ENCODE results near the gene LDLRAP1. TPM values are rescaled to one million over a fixed set of nuclear protein-coding genes. Genes with fewer than 3 reads are reported as not detected.

LDLRAP1 gene
- total and polyA plus RNA-seq, 11 donors = 9.0 to 17.4 (median 13.3) TPM

DNA sequence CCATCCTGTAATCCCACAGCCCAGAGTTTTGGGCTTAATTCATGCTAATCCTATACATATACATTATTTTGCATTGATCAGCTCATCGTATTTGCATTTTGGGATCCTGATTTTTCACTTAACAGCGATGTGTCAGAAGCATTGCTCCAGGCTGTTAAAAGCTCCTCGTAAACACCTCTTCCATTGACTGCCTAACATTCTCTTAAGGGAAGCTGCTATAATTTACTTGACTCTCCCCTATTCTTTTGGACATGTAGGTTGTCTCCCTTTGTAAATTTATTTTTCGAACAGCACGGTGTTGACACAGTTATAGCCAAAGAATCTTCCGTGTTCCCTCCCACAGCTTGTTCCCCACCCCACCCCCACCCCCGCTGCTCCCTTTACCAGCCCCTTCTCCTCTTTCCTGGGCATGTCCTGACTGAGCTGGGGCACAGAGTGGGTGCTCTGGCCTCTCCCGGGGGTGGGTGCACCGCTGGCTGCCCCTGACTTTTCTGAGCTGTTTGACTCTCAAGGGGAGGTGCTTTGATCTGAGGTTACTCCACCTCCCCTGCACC, 22.8 kb downstream of the LDLRAP1 start:
- ATAC-seq (peak in 1 of 4 donors; percentile 1), DNase-seq (no peak)
- 70 to 82% (median 74%) methylated on average over 9 of the region's 9 CpGs for WGBS, 4 donors
- H3K27ac ChIP-seq = peak overlapping the region in 11 of 12 donors; percentile 62 to 83 (median 72)
- H3K36me3 ChIP-seq = peaks cover 0 to 39% (median 30%) of the 10 kb centered on the region in 9 donors
- no peaks in the 10 kb centered on the region for H3K27me3 ChIP-seq
- H3K4me3 ChIP-seq = no peak overlapping the region
- intact Hi-C loops (cut with DNase I) = no loop called here
- peaks cover 4 to 55% (median 43%) of the 10 kb centered on the region in 12 donors for H3K4me1 ChIP-seq
- H3K9me3 ChIP-seq = no peaks in the 10 kb centered on the region
- TF ChIP-seq, protein P1, sequence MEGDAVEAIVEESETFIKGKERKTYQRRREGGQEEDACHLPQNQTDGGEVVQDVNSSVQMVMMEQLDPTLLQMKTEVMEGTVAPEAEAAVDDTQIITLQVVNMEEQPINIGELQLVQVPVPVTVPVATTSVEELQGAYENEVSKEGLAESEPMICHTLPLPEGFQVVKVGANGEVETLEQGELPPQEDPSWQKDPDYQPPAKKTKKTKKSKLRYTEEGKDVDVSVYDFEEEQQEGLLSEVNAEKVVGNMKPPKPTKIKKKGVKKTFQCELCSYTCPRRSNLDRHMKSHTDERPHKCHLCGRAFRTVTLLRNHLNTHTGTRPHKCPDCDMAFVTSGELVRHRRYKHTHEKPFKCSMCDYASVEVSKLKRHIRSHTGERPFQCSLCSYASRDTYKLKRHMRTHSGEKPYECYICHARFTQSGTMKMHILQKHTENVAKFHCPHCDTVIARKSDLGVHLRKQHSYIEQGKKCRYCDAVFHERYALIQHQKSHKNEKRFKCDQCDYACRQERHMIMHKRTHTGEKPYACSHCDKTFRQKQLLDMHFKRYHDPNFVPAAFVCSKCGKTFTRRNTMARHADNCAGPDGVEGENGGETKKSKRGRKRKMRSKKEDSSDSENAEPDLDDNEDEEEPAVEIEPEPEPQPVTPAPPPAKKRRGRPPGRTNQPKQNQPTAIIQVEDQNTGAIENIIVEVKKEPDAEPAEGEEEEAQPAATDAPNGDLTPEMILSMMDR (IDR thresholded peaks at IDR 0.05) = no peak
- TF ChIP-seq POLR2A (IDR thresholded peaks at IDR 0.05) = no peak

DNA sequence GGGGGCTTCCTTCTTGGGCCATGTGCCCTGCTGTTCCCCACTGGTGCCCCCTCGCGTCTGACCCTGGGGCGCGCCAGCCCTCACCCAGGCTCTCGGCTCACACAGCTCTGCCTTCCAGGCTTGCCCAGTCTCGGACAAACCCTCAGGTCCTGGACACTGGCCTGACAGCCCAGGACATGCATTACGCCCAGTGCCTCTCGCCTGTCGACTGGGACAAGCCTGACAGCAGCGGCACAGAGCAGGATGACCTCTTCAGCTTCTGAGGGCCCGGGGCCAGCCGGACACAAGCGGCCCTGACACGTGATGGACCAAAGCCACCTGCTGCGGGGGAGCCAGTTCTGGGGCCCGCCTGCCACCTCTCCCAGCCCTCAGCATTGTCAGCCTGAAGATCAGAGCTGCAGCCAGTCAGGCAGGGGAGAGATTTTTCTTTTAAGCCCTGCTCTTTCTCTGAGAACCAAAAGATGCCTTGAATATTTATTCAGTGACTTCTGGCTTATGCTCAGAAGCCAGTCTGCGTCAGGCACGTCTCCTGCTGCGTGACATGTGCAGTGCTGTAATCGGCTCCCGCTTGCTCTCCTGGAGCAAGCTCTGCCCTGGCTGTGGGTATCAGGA, 23.4 kb downstream of the LDLRAP1 start:
- Histone ChIP-seq H3K4me1 (peaks cover 4 to 49% (median 37%) of the 10 kb centered on the region in 12 donors), H3K27ac (peak overlapping the region in 11 of 12 donors; percentile 62 to 83 (median 72)), H3K4me3 (no peak overlapping the region), H3K27me3 (no peaks in the 10 kb centered on the region), H3K36me3 (peaks cover 0 to 39% (median 30%) of the 10 kb centered on the region in 9 donors), H3K9me3 (no peaks in the 10 kb centered on the region)
- intact Hi-C loops (cut with DNase I) = no loop called here
- WGBS, 4 donors = 50 to 70% (median 58%) methylated on average over 7 to 21 of the region's 21 CpGs
- ATAC-seq (peak; percentile 44 to 75 (median 70)), DNase-seq (peak; percentile 61 to 86 (median 69))
- no peak for TF ChIP-seq POLR2A (IDR thresholded peaks at IDR 0.05)
- TF ChIP-seq, protein P1 (IDR thresholded peaks at IDR 0.05) = peak in 3 of 12 donors; percentile 21 to 32 (median 30)

DNA sequence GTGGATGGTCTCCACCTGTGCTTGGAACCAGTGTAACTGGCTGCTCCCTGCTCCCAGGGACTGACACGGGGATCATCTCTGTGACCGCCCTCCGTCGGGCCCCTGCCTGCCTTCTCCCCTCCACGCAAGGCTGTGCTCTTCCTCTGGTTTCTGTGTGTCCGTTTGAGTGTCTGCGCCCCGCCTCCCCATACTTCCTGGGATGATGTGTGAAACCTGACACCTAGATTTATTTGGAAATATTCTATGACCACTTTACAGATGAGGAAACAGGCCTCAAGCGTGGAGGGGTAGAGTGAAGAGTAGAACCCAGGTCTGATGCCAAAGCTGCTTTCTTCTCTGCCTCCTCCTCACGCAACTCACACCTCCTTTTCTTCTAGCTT, 24.3 kb downstream of the LDLRAP1 start:
- H3K9me3 ChIP-seq = no peaks in the 10 kb centered on the region
- WGBS, 4 donors = 80 to 89% (median 83%) methylated on average over 10 of the region's 10 CpGs
- DNase-seq = no peak
- peak overlapping the region in 11 of 12 donors; percentile 62 to 83 (median 72) for H3K27ac ChIP-seq
- no peak for ATAC-seq
- TF ChIP-seq, protein P1 (IDR thresholded peaks at IDR 0.05) = no peak
- no peak for TF ChIP-seq POLR2A (IDR thresholded peaks at IDR 0.05)
- no peaks in the 10 kb centered on the region for H3K27me3 ChIP-seq
- intact Hi-C loops (cut with DNase I) = no loop called here
- peaks cover 0 to 33% (median 25%) of the 10 kb centered on the region in 9 donors for H3K36me3 ChIP-seq
- H3K4me1 ChIP-seq = peaks cover 4 to 49% (median 36%) of the 10 kb centered on the region in 12 donors
- H3K4me3 ChIP-seq = no peak overlapping the region

DNA sequence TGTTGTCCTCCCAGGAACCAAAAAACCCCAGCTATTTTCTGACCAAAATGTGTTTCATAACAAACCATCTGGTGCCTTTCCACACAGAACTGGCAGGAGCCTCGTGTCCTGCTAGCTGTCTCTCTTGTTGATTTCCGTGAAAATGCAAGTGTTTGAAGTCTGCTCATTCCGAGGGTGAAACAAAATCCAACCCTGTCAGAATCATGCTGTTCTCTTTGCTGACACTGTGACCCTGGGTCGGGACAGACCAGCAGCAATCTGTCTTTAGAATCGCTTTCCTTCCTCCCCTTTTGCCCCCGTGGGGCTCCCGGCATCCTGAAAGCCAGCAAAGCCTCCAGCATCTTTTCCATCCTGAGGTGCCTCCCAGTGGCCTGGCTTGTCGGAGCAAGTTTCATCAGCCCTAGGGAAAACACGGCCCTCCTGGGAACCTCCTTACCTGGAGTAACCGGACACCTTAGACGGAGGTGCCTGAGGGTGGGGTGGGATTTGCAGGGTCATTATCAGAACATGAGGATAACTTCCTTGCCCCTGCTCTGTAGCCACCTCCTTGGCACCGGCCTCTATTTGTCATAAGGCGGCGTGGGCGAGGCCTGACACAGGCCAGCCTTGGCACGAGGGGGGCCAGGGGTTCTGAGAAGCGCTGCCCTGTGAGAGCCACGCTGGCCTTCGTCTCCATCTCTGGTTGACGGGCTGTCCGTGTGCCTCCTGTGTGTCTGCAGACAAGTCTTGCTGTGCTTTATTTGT, 24.9 kb downstream of the LDLRAP1 start:
- intact Hi-C loops (cut with DNase I) = no loop called here
- Histone ChIP-seq H3K36me3 (peaks cover 0 to 27% (median 23%) of the 10 kb centered on the region in 9 donors), H3K9me3 (no peaks in the 10 kb centered on the region), H3K27ac (peak overlapping the region in 10 of 12 donors; percentile 43 to 83 (median 73)), H3K4me1 (peaks cover 4 to 55% (median 37%) of the 10 kb centered on the region in 12 donors), H3K4me3 (no peak overlapping the region), H3K27me3 (no peaks in the 10 kb centered on the region)
- 55 to 66% (median 60%) methylated on average over 18 to 21 of the region's 21 CpGs for WGBS, 4 donors
- DNase-seq (peak in 1 of 5 donors; percentile 63), ATAC-seq (peak in 3 of 4 donors; percentile 8 to 19 (median 13))
- TF ChIP-seq, protein P1 (IDR thresholded peaks at IDR 0.05) = no peak
- TF ChIP-seq POLR2A (IDR thresholded peaks at IDR 0.05) = no peak

Data from heart left ventricle (tissue), 16 donors.